GM12878 (cell line): Measurements from ENCODE around the gene MBOAT1.

Experiments
- CEBPB ChIP-seq, 2 experiments: fragments of 150-350 bp in 1 of 2; IDR thresholded peaks; 2 replicates each; pipeline ENCODE4 v1.6.1; 2012 to 2014; ENCODE audit warnings: low read depth in 2 of 2, low read length in 2 of 2, borderline replicate concordance in 1 of 2, inconsistent platforms in 1 of 2
- CREB1 ChIP-seq: IDR thresholded peaks from 2 replicates; pipeline ENCODE4 v1.6.1; 2012; ENCODE audit warnings: low read depth, mild to moderate bottlenecking, inconsistent platforms
- CREM ChIP-seq: IDR thresholded peaks from 2 replicates; pipeline ENCODE4 v1.6.1; 2014; ENCODE audit warnings: antibody characterized with exemption, low read depth
- EZH2 ChIP-seq: IDR thresholded peaks from 2 replicates; pipeline ENCODE4 v1.6.1; 2012; ENCODE audit warnings: low read depth, mild to moderate bottlenecking, control low read depth, inconsistent platforms, low read length, borderline replicate concordance; ENCODE audit not compliant: control insufficient read depth
- KDM1A ChIP-seq: fragments of 200-600 bp; sonication (generic); IDR thresholded peaks from 2 replicates; pipeline ENCODE4 v1.6.1; 2016; ENCODE audit warnings: borderline replicate concordance
- MEF2A ChIP-seq: IDR thresholded peaks from 2 replicates; pipeline ENCODE4 v1.6.1; 2011; ENCODE audit warnings: low read depth, mild to moderate bottlenecking, low read length, moderate library complexity; ENCODE audit not compliant: insufficient read depth
- POLR2A ChIP-seq: IDR thresholded peaks from 2 replicates; pipeline ENCODE4 v1.6.1; 2011; ENCODE audit warnings: low read depth, mild to moderate bottlenecking, low read length
- SUPT20H ChIP-seq: IDR thresholded peaks from 2 replicates; pipeline ENCODE4 v1.6.1; 2011; ENCODE audit warnings: low read depth, mild to moderate bottlenecking, low read length, moderate library complexity, borderline replicate concordance; ENCODE audit not compliant: control insufficient read depth
- TCF7 ChIP-seq: IDR thresholded peaks from 2 replicates; pipeline ENCODE4 v1.6.1; 2014; ENCODE audit warnings: antibody characterized with exemption, borderline replicate concordance
- TF ChIP-seq, protein P1 (sequence below): IDR thresholded peaks from 2 replicates; pipeline ENCODE4 v1.6.1; 2012; ENCODE audit warnings: low read depth, low read length, improper control_type of control experiment

DNA sequence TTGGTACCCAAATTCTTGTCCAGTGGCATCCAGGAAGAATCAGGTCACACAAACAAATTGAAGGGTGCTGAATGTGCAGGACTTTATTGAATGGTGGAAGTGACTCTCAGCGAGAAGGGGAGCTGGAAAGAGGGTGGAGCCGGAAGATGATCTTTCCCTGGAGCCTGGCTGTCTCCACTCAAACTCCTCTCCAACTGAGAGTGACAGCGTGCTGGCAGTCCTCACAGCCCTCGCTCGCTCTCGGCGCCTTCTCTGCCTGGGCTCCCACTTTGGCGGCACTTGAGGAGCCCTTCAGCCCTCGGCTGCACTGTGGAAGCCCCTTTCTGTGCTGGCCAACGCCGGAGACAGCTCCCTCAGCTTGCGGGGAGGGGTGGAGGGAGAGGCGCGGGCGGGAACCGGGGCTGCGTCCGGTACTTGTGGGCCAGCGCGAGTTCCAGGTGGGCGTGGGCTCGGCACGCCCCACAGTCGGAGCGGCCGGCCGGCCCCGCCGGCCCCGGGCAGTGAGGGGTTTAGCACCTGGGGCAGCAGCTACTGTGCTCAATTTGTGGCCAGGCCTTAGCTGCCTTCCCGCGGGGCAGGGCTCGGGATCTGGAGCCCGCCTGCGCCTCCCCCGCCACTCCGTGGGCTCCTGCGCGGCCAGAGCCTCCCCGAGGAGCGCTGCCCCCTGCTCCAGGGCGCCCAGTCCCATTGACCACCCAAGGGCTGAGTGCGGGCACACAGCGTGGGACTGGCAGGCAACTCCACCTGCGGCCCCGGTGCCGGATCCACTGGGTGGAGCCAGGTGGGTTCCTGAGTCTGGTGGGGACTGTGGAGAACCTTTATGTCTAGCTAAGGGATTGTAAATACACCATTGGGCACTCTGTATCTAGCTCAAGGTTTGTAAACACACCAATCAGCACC, 26.7 kb upstream of the MBOAT1 start:
- TF ChIP-seq, protein P1, sequence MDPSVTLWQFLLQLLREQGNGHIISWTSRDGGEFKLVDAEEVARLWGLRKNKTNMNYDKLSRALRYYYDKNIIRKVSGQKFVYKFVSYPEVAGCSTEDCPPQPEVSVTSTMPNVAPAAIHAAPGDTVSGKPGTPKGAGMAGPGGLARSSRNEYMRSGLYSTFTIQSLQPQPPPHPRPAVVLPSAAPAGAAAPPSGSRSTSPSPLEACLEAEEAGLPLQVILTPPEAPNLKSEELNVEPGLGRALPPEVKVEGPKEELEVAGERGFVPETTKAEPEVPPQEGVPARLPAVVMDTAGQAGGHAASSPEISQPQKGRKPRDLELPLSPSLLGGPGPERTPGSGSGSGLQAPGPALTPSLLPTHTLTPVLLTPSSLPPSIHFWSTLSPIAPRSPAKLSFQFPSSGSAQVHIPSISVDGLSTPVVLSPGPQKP: no peak
- no peak for TF ChIP-seq KDM1A
- TF ChIP-seq TCF7: no peak
- no peak for TF ChIP-seq CREM
- TF ChIP-seq SUPT20H: no peak
- TF ChIP-seq MEF2A: no peak
- no peak for TF ChIP-seq EZH2
- TF ChIP-seq CEBPB (IDR thresholded peaks at IDR 0.05; ENCODE audit: borderline replicate concordance in 1 of 2, low read depth in 2 of 2, low read length in 2 of 2): no peak
- TF ChIP-seq POLR2A: no peak
- no peak for TF ChIP-seq CREB1
